Bronchial epithelial cell (primary cell): ENCODE data around the gene SLC12A6. TPM values are rescaled to one million over a fixed set of nuclear protein-coding genes. Genes with fewer than 3 reads are reported as not detected.

Source experiments
- DNase-seq: peaks from one replicate; pipeline ENCODE4 v3.0.0-alpha.2; 2010; ENCODE audit warnings: low read depth
- FAIRE-seq: peaks from 2 replicates; lab custom pipeline; 2011; peaks lifted over from hg19 to GRCh38; lab: Jason Lieb, UNC
- H3K27me3 ChIP-seq: 2 replicates; pipeline ENCODE4 v1.5.1; 2011; ENCODE audit warnings: low read length; ENCODE audit not compliant: control insufficient read depth, insufficient read depth
- H3K36me3 ChIP-seq: 2 replicates; pipeline ENCODE4 v1.5.1; 2011; ENCODE audit warnings: low read length; ENCODE audit not compliant: control insufficient read depth, insufficient read depth
- H3K4me3 ChIP-seq: 2 replicates; pipeline ENCODE4 v1.5.1; 2011; ENCODE audit warnings: mild to moderate bottlenecking, low read depth, low read length, control low read depth
- total RNA-seq: library from RNA; depleted of rRNA; stranded (reverse); fragments of >200 nt; gene quantifications from 2 replicates; pipeline ENCODE4 v1.2.1, GENCODE V29; 2014
- TF ChIP-seq, protein P1 (sequence below): IDR thresholded peaks from 2 replicates; pipeline ENCODE4 v1.5.1; 2011; ENCODE audit warnings: mild to moderate bottlenecking, moderate library complexity, low read length, control low read depth, inconsistent platforms; ENCODE audit not compliant: insufficient read depth, severe bottlenecking

Gene SLC12A6
- total RNA-seq, 1 donor from 2014 or later: 24.5 TPM

DNA sequence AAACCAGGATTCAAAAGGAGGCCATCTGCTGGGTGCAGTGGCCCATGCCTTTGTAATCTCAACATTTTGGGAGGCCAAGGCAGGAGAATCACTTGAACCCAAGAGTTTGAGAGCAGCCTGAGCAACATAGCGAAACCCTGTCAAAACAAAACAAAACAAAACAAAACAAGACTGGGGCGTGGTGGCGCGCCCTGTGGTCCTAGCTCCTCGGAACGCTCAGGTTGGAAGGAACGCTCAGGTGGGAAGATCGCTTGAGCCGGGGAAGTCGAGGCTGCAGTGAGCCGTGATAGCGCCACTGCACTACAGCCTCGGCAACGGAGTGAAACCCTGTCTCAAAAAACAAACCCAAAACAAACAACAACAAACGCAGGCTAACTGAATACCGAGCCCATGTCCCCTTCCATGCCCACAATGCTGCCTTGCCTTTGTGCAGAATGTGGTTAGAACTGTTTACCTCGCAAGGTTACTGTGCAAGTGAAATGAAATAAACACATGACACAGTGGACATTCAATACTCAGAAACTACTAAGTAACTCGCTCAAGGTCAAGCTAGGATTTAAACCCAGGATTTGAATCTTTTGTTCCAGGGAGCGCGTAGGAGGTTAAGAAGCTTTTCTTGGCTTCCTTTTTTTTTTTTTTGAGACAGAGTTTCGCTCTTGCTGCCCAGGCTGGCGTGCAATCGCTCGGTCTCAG lies 113.5 kb downstream of the SLC12A6 start:
- TF ChIP-seq, protein P1, sequence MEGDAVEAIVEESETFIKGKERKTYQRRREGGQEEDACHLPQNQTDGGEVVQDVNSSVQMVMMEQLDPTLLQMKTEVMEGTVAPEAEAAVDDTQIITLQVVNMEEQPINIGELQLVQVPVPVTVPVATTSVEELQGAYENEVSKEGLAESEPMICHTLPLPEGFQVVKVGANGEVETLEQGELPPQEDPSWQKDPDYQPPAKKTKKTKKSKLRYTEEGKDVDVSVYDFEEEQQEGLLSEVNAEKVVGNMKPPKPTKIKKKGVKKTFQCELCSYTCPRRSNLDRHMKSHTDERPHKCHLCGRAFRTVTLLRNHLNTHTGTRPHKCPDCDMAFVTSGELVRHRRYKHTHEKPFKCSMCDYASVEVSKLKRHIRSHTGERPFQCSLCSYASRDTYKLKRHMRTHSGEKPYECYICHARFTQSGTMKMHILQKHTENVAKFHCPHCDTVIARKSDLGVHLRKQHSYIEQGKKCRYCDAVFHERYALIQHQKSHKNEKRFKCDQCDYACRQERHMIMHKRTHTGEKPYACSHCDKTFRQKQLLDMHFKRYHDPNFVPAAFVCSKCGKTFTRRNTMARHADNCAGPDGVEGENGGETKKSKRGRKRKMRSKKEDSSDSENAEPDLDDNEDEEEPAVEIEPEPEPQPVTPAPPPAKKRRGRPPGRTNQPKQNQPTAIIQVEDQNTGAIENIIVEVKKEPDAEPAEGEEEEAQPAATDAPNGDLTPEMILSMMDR: no peak
- FAIRE-seq: no peak

DNA sequence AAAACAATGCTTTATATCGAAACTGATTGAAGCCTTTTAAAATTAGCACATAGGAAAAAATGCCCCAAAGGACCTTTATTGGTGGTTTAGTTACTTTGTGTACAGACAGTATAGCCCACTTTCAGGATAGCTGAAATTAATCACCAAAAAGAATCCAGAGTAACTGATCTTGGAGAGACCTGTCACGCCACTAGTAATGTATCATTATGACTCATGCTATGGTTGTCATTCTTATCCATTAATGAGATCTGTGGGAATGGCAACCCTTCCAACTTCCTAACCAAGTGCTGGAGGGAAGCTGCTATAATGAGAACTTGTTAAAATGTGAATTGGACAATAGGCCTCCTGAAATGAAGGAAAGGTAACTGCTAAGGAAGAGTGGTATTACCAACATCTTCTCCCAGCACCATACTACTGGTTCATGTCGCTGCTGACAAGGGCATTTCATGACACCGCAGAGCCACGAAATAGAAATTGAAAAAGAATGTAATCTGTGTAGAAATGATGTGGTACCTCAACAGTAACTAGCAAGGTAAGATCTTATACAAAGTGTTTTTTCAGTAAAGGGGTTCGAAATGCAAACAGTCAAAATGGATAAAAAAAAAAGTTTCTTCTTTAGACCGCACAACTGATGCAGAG lies 119.9 kb downstream of the SLC12A6 start:
- peak; percentile 66 for FAIRE-seq
- Histone ChIP-seq H3K27me3 (no peaks in the 10 kb centered on the region), H3K36me3 (no peaks in the 10 kb centered on the region), H3K4me3 (no peak overlapping the region)
- DNase-seq: peak; percentile 87
- TF ChIP-seq, protein P1: no peak

More for the DNA sequence above, 113.5 kb downstream of the SLC12A6 start:
- H3K36me3 ChIP-seq: peaks cover 4% of the 10 kb centered on the region
- no peak for DNase-seq
- H3K4me3 ChIP-seq: peak overlapping the region; percentile 53
- no peaks in the 10 kb centered on the region for H3K27me3 ChIP-seq

DNA sequence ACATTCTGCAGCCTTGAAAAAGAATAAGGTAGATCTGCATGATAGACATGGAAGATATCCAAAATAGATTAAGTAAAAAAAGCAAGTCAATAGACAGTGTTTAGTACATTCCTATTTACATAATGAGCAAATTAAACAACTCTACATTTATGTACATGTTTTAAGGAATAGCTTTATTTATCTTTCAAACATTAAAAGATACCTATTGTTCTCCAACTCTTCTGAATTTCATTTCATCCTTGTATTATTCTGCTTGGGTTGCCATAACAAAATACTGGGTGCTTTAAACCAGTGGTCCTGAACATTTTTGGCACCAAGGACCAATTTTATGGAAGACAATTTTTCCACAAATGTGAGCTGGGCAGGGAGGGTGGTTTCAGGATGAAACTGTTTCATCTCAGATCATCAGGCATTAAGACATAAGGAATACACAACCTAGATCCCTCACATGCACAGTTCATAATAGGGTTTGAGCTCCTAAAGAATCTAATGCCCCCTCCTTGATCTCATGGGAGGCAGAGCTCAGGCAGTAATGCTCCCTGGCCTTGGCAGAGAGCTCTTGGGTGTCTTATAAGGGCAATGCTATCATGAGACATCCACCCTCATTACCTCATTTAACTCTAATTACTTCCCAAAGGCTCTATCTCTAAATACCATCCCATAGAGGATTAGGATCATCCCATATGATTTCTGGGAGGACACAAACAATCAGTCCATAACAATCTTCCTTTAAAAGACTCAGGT lies 120.9 kb downstream of the SLC12A6 start:
- Histone ChIP-seq H3K36me3 (no peaks in the 10 kb centered on the region), H3K27me3 (no peaks in the 10 kb centered on the region), H3K4me3 (no peak overlapping the region)
- FAIRE-seq (no peak), DNase-seq (no peak)
- TF ChIP-seq, protein P1: no peak

DNA sequence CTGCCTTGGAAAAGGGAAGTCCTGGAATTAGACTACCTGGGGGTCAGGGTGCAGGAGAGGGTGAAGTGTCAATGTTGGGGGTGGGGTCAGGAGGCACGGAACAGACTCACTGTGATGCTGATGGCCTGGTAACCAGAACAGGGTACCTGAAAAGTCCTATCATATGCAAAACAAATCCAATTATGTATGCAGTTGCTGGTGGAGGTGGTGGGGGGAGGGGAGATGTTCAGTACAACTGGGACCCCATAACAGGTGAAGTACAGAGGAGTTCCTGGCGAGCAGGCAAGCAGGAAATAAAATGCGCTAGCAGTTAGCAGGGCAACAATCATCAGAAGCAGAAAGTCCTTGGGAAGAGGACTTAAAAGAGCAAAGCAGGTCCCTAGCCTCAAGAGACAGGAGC lies 123.4 kb downstream of the SLC12A6 start:
- TF ChIP-seq, protein P1: no peak
- no peak for DNase-seq
- Histone ChIP-seq H3K4me3 (no peak overlapping the region), H3K36me3 (no peaks in the 10 kb centered on the region), H3K27me3 (no peaks in the 10 kb centered on the region)
- no peak for FAIRE-seq

DNA sequence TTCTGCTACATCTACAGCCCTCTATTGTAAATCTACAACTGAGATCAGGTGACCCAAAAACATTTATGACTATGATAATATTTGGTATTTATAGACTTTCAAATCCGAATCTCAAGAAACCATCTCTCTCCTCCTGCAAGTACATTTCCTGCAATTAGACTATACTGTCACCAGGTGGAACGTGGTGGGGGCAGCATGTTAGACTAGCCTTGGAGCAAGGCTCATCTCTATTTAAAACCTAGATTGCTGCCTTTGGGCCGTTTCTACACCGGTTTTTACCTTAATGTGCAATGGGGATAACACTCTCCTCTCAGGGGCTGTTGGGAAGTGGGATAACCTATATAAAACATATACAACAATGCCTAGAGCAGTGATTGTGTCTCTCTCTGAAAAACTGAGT lies 123.9 kb downstream of the SLC12A6 start:
- H3K4me3 ChIP-seq: no peak overlapping the region
- no peaks in the 10 kb centered on the region for H3K27me3 ChIP-seq
- TF ChIP-seq, protein P1: no peak
- H3K36me3 ChIP-seq: no peaks in the 10 kb centered on the region
- DNase-seq (no peak), FAIRE-seq (no peak)
